Hepatocyte (in vitro differentiated cells): ENCODE results near the gene HOXD3.

Experiments
- EZH2phosphoT487 ChIP-seq: fragments of 200-600 bp; sonication (generic); IDR thresholded peaks from one replicate; pipeline ENCODE4 v1.6.1; 2018; ENCODE audit warnings: antibody characterized with exemption, mild to moderate bottlenecking, low read depth, moderate library complexity; ENCODE audit not compliant: unreplicated experiment, severe bottlenecking
- TF ChIP-seq, protein P1 (sequence below): fragments of 200-600 bp; sonication (generic); IDR thresholded peaks from 2 replicates; pipeline ENCODE4 v1.5.1; 2016; ENCODE audit warnings: antibody characterized with exemption, mild to moderate bottlenecking; ENCODE audit not compliant: poor library complexity

DNA sequence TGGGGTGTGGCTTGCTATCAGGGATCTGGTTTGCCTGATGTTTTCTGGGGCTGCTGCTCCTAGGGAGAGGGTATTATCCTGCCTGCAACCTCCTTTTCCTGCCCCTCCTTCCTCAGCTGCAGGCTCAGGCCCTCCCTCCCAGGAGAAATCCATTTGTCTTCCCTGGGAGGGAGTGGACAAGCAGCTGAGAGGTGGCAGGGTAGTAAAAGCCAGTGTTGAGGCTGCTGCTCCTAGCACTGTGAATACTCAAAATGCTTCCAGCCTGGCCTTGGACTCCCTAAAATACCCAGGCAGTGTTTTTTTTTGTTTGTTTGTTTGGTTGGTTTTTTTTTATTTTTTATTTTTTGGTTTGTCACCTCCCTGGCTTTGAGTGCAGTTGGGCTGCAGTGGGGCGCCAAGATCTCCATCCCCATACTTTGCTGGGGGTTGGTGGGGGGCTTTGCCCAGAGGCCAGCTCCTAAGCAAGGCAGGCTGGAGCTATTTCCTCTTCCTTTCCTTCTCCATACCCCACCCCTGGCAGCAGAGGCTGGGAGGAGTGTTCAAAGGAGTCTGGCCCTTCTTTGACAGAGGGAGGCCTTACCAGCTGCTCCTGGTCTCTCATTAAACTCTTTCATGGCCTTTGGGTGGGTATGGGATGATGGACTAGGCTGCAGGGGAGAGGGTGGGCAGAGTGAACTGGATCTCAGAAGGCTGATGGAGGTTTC, 13.6 kb downstream of the HOXD3 start:
- TF ChIP-seq, protein P1, sequence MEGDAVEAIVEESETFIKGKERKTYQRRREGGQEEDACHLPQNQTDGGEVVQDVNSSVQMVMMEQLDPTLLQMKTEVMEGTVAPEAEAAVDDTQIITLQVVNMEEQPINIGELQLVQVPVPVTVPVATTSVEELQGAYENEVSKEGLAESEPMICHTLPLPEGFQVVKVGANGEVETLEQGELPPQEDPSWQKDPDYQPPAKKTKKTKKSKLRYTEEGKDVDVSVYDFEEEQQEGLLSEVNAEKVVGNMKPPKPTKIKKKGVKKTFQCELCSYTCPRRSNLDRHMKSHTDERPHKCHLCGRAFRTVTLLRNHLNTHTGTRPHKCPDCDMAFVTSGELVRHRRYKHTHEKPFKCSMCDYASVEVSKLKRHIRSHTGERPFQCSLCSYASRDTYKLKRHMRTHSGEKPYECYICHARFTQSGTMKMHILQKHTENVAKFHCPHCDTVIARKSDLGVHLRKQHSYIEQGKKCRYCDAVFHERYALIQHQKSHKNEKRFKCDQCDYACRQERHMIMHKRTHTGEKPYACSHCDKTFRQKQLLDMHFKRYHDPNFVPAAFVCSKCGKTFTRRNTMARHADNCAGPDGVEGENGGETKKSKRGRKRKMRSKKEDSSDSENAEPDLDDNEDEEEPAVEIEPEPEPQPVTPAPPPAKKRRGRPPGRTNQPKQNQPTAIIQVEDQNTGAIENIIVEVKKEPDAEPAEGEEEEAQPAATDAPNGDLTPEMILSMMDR = no peak
- no peak for TF ChIP-seq EZH2phosphoT487
